Epidermal melanocyte (primary cell): ENCODE results near the gene OR2M7.
"Not testable (repeated sequence)": the region's sequence is repeated elsewhere in the genome, so short reads cannot be mapped to it uniquely, and the experiment has no call there.

Source experiments
- DNase-seq: peaks from one replicate; pipeline ENCODE4 v3.0.0; 2011; ENCODE audit warnings: low spot score; ENCODE audit not compliant: insufficient read length

OR2M7 gene, protein sequence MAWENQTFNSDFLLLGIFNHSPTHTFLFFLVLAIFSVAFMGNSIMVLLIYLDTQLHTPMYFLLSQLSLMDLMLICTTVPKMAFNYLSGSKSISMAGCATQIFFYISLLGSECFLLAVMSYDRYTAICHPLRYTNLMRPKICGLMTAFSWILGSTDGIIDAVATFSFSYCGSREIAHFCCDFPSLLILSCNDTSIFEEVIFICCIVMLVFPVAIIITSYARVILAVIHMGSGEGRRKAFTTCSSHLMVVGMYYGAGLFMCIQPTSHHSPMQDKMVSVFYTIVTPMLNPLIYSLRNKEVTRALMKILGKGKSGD

GRCh38 chr1:248324468-248324867 is at the start of gene OR2M7:
Gene OR2M7, minus strand, starts transcription at chr1:248324568. Its CDS starts 0 bp downstream, at chr1:248324568.
- no peak for DNase-seq

GRCh38 chr1:248373761-248374160 is 49.4 kb upstream of the OR2M7 start:
- DNase-seq, result no peak

DNA sequence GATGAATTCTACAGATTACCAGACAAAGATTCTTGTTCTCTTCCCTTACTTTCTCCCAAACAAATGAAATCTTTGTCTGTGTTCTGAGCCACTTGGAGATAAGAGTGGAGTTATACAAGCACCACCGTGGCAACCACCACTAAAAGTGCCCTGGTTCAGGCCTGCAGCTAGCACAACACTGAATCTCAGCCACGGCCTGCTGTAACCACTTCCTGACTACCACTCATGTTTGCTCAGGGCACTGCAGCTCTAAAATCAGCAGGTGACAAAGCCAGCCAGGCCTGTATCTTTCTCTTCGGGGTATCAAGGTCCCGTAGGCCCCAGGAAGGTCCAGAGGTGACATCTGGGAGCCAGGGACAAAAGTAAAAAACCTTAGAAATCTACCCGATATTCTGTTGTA is 48.0 kb upstream of the OR2M7 start:
- DNase-seq, result no peak

- DNase-seq, result no peak
Measured at GRCh38 chr1:248366609-248367008, 42.2 kb upstream of the OR2M7 start.

- no peak for DNase-seq
Measured at GRCh38 chr1:248361121-248361715, 36.9 kb upstream of the OR2M7 start, which contains the start of gene OR2T4. Gene OR2T4, plus strand, starts transcription at chr1:248361665. Its CDS starts 0 bp downstream, at chr1:248361665.

- DNase-seq, result no peak
Measured at GRCh38 chr1:248359415-248359814, 35.0 kb upstream of the OR2M7 start.

- no peak for DNase-seq
Measured at GRCh38 chr1:248348475-248348874, 24.1 kb upstream of the OR2M7 start, which contains the start of gene OR14C36. Gene OR14C36, plus strand, starts transcription at chr1:248348775. Its CDS starts 0 bp downstream, at chr1:248348775.

DNA sequence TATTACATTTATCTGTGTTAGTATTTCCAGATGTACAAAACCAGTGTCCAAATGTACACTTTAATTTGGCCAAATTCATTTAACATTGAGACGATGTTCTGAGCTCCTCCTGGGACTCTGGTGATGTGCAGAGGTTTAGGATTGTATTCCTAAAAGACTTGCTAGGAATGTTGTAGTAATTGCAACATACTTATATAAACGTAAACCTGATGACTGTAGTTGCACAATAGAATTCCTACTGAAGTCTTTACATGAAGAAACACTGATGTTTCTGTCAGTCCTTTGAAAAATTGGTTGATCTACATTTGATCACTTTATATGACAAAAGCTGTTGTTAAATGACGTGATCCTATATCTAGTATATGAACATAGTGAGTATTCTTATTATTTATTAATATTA is 19.1 kb upstream of the OR2M7 start:
- no peak for DNase-seq

- DNase-seq, result no peak
Measured at GRCh38 chr1:248316796-248317195, 7.6 kb downstream of the OR2M7 start.

- not testable (repeated sequence) for DNase-seq
Measured at GRCh38 chr1:248306740-248307139, 17.6 kb downstream of the OR2M7 start.

DNA sequence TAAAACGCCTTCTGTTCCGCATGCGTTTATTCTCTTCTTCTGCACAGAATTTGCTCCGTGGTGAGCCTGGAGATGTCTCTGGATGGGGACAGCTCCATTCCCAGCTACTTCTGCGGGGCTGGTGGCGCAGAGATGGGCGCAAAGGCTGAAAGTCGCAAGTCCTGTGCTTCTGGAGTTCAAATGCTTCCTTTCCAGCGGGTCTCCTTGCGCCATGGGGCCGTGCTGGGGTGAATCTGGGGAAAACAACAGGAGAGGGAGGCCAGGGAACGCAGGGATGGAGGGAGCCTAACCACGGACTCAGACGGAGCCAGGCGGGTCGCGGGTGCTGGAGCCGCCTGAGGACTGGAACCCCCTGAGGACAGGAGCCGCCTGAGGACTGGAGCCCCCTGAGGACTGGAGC is 18.3 kb downstream of the OR2M7 start:
- no peak for DNase-seq

DNA sequence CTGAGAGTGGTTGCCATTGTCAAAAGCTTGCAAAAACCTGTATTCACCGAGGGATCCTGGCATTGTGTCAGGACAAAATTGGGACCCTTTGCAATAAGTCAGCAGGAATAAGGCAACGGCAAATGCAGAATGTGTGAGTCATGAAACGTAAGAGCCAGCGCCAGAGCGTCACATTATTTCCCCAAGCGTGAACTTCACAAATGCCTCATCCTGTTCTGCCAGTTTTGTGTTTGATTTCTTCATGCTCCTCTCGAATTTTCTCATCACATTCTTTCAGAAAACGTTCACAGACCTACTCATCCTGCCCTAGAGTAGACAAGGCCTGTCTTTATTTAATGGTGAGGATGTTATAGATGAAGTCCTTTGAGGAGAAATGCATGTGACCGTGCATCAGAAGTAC is 18.7 kb downstream of the OR2M7 start:
- not testable (repeated sequence) for DNase-seq

DNA sequence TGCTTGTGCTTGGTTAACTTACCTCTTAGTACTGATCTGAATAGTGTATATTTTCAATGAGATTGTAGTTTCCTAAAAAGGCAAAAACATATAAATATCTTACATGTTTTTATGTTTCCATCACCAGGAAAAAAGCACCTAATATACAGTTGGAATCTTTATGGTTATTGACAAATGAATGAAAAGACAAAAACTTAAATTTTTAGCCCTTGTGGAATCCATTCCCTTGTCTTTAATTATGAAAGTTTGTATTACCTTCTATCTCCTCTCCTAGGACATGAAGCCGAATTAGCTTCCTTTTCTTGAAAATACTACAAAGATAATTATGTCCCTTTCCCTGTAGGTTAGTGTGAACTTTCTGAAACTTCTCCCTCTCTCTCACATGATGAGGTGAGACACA is 21.0 kb downstream of the OR2M7 start, which contains the start of gene OR2T12:
OR2T12 (minus strand) TSS at position 101 of the 400 bp plus-strand sequence. CDS start 7,846 bp downstream, outside the sequence.
- DNase-seq, result no peak

DNA sequence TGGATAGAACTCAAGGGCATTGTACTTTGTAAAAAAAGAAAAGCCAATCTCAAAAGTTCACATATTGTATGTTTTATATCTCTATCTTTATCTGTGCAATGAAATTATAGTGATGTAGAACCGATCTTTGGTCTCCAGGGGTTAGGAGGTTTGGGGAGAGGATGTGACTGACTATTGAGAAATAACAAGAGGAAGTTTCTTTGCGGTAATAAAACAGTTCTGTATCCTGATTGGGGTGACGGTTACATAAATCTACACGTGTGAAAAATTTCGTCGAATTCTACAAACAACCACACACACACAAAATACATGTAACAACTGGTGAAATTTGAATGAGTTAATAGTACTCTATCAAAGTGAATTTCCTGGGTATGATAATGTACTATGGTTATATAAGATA is 36.0 kb downstream of the OR2M7 start:
- DNase-seq, result no peak

- DNase-seq, result no peak
Measured at GRCh38 chr1:248277876-248278275, 46.5 kb downstream of the OR2M7 start, which contains the start of gene OR2T33. Gene OR2T33, minus strand, starts transcription at chr1:248277976. Its CDS starts 4,162 bp downstream, at chr1:248273814.
